Smooth muscle cell (in vitro differentiated cells): ENCODE data around the gene ARHGAP4. TPM values are rescaled to one million over a fixed set of nuclear protein-coding genes. Genes with fewer than 3 reads are reported as not detected.
A peak's percentile ranks its signal among the peaks of the same experiment; 100 is the strongest.

ENCODE experiments used
- DNase-seq: peaks from one replicate; lab custom pipeline; 2025; ENCODE audit not compliant: unreplicated experiment; lab: John Stamatoyannopoulos, UW
- H2AFZ ChIP-seq: fragments of 200-600 bp; sonication (generic); 2 replicates; pipeline ENCODE4 v1.6.0; 2016; ENCODE audit warnings: antibody characterized with exemption, low read depth, mild to moderate bottlenecking
- H3F3A ChIP-seq: fragments of 200-600 bp; sonication (generic); 2 replicates; pipeline ENCODE4 v1.6.0; 2017; ENCODE audit warnings: antibody characterized with exemption, low read depth
- H3K27ac ChIP-seq: fragments of 200-600 bp; sonication (generic); 2 replicates; pipeline ENCODE4 v1.5.1; 2016; ENCODE audit warnings: low read depth, mild to moderate bottlenecking
- H3K27me3 ChIP-seq: fragments of 200-600 bp; sonication (generic); 2 replicates; pipeline ENCODE4 v1.6.1; 2016; ENCODE audit warnings: low read depth, mild to moderate bottlenecking
- H3K36me3 ChIP-seq: fragments of 200-600 bp; sonication (generic); 2 replicates; pipeline ENCODE4 v1.5.1; 2016; ENCODE audit warnings: low read depth
- H3K4me1 ChIP-seq: fragments of 200-600 bp; sonication (generic); 2 replicates; pipeline ENCODE4 v1.5.1; 2016; ENCODE audit warnings: low read depth
- H3K4me2 ChIP-seq: fragments of 200-600 bp; sonication (generic); 2 replicates; pipeline ENCODE4 v1.6.0; 2016; ENCODE audit warnings: mild to moderate bottlenecking
- H3K4me3 ChIP-seq: fragments of 200-600 bp; sonication (generic); 2 replicates; pipeline ENCODE4 v1.5.1; 2016; ENCODE audit warnings: mild to moderate bottlenecking
- H3K79me2 ChIP-seq: fragments of 200-600 bp; sonication (generic); 2 replicates; pipeline ENCODE4 v1.6.0; 2016; ENCODE audit warnings: low read depth, mild to moderate bottlenecking
- H3K9ac ChIP-seq: fragments of 200-600 bp; sonication (generic); 2 replicates; pipeline ENCODE4 v1.6.0; 2016; ENCODE audit warnings: low read depth
- H3K9me3 ChIP-seq: fragments of 200-600 bp; sonication (generic); replicated peaks from 2 replicates; pipeline ENCODE4 v1.5.1; 2016; ENCODE audit warnings: low read depth
- H4K20me1 ChIP-seq: fragments of 200-600 bp; sonication (generic); 2 replicates; pipeline ENCODE4 v1.6.0; 2016; ENCODE audit warnings: low read depth
- WGBS: methylation state at CpG from one replicate; pipeline ENCODE4 v1.1.7; 2016; ENCODE audit warnings: low lambda C conversion rate; 5-methylcytosine and 5-hydroxymethylcytosine counted together
- polyA plus RNA-seq: library from polyadenylated mRNA; unstranded; fragments of >200 nt; fragmentation: Nextera tagmentation; extraction: Ambion mirVana; gene quantifications from 2 replicates; pipeline ENCODE4 v1.2.1, GENCODE V29; 2016
- total RNA-seq: library from RNA; depleted of rRNA; stranded (reverse); fragments of >200 nt; gene quantifications from 2 replicates; pipeline ENCODE4 v1.2.3, GENCODE V29; 2014
- TF ChIP-seq, protein P1 (sequence below): fragments of 200-600 bp; sonication (generic); IDR thresholded peaks from 2 replicates; pipeline ENCODE4 v1.5.1; 2017; ENCODE audit warnings: borderline replicate concordance, mild to moderate bottlenecking, antibody characterized with exemption; ENCODE audit not compliant: insufficient read depth, poor library complexity, severe bottlenecking

Gene ARHGAP4
- total and polyA plus RNA-seq, 2 experiments from 2014 or later: 7.6 to 11.5 TPM

DNA sequence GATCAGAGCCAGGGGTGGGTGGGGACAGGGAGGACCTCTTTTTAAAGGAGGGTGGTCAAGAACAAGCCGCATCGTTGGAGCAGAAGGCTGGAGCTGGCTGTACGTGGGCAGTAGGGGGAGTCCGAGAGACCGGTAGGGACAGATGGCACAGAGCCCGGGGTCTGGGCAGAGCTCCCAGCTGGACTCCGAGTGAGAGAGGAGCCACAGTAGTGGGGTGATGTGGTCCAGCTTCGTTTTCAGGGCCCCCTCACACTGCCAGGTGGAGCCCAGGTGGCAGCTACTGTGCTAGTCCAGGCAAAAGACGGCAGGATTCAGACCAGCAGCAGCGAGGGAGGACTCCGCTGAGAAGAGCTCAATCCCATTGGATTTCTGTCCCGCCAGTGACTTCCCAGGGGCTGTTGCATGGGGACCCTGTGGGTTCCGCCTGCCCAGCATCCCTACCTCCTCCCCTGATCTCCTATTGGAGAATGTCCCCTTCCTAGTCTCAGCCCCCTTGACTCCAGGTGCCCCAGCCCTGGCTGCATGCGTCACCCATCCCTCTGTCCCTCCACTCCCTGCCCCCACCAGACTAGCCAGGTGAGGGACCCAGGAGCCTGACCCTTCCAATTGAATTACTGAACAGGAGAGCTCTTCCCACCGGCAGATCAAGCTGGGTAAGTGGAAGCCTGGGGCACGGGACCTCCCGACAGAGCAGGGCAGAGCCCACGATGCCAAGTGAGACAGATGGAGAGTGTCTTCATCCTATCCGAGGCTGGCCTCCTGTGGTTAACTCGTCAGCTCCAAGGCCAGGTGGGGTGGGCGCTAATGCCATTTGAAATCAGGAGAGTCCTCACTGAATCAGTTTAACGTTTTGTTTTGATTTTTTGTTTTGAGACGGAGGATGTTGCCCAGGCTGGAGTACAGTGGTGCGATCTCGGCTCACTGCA, 2.9 kb downstream of the ARHGAP4 start:
- Histone ChIP-seq H3K4me2 (no peak overlapping the region), H3F3A (no peaks in the 10 kb centered on the region), H3K9me3 (no peaks in the 10 kb centered on the region), H3K27me3 (no peaks in the 10 kb centered on the region), H3K36me3 (no peaks in the 10 kb centered on the region), H3K4me3 (no peak overlapping the region), H3K27ac (no peak overlapping the region), H3K4me1 (no peaks in the 10 kb centered on the region), H4K20me1 (no peaks in the 10 kb centered on the region), H2AFZ (no peak overlapping the region), H3K9ac (no peak overlapping the region), H3K79me2 (no peaks in the 10 kb centered on the region)
- TF ChIP-seq, protein P1, sequence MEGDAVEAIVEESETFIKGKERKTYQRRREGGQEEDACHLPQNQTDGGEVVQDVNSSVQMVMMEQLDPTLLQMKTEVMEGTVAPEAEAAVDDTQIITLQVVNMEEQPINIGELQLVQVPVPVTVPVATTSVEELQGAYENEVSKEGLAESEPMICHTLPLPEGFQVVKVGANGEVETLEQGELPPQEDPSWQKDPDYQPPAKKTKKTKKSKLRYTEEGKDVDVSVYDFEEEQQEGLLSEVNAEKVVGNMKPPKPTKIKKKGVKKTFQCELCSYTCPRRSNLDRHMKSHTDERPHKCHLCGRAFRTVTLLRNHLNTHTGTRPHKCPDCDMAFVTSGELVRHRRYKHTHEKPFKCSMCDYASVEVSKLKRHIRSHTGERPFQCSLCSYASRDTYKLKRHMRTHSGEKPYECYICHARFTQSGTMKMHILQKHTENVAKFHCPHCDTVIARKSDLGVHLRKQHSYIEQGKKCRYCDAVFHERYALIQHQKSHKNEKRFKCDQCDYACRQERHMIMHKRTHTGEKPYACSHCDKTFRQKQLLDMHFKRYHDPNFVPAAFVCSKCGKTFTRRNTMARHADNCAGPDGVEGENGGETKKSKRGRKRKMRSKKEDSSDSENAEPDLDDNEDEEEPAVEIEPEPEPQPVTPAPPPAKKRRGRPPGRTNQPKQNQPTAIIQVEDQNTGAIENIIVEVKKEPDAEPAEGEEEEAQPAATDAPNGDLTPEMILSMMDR: peak; percentile 2
- 81% methylated on average over 25 of the region's 25 CpGs for WGBS
- no peak for DNase-seq

DNA sequence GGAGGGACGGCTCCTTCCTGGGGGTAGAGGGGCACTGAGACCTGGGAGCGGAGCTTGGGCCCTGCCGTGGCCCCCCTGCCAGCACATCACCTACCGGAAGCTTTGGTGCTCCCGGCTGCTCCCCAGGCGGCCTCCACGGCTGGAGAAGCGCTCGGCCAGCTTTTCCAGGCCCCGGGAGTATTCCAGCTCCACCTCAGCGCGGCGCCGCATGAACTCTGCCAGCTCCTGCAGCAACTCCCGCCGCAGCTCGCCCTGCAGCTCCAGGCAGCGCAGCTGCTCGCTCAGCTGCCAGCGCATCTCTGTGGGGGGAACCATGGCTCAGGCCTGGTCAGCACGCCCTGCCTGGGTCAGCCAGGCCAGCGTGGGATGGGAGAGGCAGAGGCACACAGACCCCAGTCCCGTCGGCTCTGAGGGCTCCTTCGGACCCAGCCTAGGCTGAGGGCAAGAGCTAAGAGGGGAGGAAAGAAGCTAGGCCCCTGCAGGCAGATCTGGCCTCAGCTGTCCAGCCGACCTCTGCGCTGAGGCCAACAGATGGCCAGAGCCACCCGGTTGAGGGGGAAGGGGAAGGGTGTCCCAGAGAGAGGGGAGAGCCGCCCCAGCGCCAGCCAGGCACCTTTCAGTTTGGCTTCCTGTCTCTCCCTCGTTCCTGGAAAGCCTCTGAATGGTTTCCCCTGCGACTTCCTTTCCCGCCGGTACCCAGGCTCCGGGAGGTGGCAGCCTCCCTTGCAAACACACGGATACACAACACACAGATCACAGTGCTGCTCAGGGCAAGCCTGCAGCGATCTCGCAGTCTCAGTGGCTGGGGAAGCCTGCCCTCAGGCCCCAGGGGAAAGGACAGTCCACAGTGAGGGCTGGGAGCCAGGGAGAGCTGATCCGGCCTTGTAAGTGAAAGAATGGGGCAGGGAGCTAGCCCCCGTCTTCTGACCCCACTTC, 4.3 kb downstream of the ARHGAP4 start:
- Histone ChIP-seq H3K9me3 (no peaks in the 10 kb centered on the region), H3K79me2 (no peaks in the 10 kb centered on the region), H3K4me3 (no peak overlapping the region), H3F3A (no peaks in the 10 kb centered on the region), H2AFZ (no peak overlapping the region), H3K9ac (no peak overlapping the region), H3K27me3 (no peaks in the 10 kb centered on the region), H3K4me2 (no peak overlapping the region), H3K36me3 (no peaks in the 10 kb centered on the region), H3K27ac (no peak overlapping the region), H4K20me1 (no peaks in the 10 kb centered on the region), H3K4me1 (no peaks in the 10 kb centered on the region)
- DNase-seq: no peak
- TF ChIP-seq, protein P1: no peak
- WGBS: 87% methylated on average over 40 of the region's 40 CpGs

DNA sequence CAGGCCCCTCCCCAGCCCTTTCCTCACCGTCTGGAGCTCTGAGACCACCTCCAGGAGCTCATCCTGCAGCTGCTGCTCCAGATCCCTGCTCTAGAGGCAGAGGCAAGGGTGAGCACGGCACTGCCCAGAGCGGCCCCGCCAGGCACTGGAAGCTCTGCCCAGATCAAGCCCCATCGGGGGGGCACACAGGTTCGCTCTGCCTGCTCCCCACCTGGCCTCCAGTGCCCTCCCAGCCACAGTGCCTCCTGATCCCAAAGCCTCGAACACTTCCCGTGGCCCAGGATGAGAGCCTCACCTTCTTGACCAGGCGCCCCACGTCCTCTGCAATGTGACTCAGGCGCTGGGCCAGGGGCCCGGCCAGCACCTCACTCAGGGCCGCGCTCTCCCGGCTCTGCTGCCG, 5.0 kb downstream of the ARHGAP4 start:
- no peaks in the 10 kb centered on the region for H3K79me2 ChIP-seq

More for the DNA sequence above, 5.0 kb downstream of the ARHGAP4 start:
- Histone ChIP-seq H3K36me3 (no peaks in the 10 kb centered on the region), H3K4me3 (no peak overlapping the region), H3K27me3 (no peaks in the 10 kb centered on the region), H3F3A (no peaks in the 10 kb centered on the region), H3K4me1 (no peaks in the 10 kb centered on the region), H2AFZ (no peak overlapping the region), H3K4me2 (no peak overlapping the region), H3K9me3 (no peaks in the 10 kb centered on the region), H3K9ac (no peak overlapping the region), H3K27ac (no peak overlapping the region), H4K20me1 (no peaks in the 10 kb centered on the region)
- TF ChIP-seq, protein P1: no peak
- 89% methylated on average over 16 of the region's 16 CpGs for WGBS
- no peak for DNase-seq
